Activated T-helper 1 cell treated with anti-CD3 and anti-CD28 coated beads, Interleukin-2, amount 50 U/mL, for 16 hours (primary cell): ENCODE results near the gene MAPK6.
"Not testable (repeated sequence)": the region's sequence is repeated elsewhere in the genome, so short reads cannot be mapped to it uniquely, and the experiment has no call there.

ENCODE experiments used
- DNase-seq, 2 donors: peaks; one replicate each; pipeline ENCODE4 v3.0.0-alpha.2; 2020; ENCODE audit warnings: low read depth in 1 of 2, low spot score in 1 of 2

MAPK6 gene

DNA sequence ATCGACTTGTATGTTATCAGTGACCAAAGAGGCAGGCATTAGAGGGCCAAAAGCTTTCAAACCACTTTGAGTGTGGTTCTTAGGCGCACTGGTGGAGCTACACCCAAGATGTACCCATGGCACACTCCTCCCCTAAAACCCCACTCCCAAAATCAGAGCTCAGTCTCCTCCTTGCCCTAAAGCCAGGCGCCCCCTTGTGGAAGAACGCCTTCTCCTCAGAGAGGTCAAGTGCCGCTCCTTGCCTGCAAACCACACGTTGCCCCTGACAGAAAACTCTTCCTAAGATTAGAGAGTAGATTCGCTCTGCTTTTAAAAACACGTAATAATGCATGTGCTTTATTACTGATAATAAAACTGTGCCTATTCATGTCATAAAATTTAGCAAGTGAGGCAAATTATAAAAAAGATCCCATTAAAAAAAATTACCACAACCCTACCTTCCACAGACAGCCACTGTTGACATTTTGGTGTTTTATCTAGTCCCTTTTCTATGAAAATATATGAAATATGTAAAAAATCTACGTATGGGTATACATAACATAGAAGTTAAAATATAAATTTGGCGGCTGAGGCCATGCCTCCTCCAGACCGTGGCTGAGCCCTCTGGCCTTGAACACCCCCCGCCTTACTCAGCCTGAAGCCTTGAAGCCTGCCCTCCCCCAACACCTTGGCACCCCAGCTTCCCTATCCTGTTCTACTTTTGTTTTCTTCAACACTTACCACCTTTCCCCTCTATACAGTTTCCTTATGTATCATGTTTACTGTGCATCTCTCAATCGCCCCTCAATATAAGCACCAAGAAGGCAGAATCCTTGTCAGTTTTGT lies 60.1 kb downstream of the MAPK6 start:
- DNase-seq = peak; percentile 68 to 72

DNA sequence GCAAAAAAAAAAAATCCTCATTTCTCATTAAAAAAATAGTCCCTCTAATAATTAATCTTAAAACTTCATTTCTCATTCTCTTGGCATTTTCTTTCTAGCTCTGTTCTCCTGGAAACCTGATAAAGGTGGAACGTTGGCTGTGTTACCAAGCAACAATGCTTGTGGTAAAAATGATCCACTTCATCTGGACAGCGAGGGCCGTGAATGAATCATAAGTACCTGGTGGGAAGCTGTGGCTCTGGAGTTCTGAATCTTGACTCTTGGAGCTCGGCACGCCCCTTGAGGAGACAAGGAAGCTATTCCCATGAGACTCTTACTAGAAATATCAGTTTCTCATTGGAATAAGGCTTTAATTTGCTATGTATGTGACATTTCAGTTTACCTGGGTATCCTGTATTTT lies 61.0 kb downstream of the MAPK6 start:
- no peak for DNase-seq

DNA sequence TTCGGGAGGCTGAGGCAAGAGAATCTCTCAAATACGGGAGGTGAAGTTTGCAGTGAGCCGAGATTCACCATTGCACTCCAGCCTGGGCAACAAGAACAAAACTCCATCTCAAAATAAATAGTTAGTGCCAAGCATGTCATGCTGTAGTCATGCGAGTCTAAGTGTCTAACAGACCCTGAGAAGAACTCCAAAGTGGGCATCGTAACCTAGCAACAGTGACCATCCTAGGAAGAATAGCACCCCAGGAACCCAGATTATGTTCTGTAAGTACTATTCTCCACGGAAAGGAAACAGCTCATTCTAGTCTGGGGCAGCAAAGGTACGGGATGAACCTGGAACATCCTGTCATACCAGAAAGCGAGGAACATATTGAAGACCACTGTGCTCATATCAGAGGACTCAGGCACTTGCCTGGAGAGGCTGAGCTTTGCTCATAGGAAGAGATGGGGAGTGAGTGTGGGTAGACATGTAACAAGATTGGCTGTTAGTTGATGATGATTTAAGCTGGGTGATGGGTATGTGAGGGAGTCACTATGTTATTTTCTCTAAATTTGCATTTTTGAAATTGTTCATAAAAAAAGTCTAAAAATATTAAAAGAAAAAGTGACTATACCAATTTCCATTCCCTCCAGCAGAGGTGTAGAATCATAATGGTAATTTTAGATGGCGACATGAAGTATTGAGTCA lies 61.8 kb downstream of the MAPK6 start:
- DNase-seq = no peak

DNA sequence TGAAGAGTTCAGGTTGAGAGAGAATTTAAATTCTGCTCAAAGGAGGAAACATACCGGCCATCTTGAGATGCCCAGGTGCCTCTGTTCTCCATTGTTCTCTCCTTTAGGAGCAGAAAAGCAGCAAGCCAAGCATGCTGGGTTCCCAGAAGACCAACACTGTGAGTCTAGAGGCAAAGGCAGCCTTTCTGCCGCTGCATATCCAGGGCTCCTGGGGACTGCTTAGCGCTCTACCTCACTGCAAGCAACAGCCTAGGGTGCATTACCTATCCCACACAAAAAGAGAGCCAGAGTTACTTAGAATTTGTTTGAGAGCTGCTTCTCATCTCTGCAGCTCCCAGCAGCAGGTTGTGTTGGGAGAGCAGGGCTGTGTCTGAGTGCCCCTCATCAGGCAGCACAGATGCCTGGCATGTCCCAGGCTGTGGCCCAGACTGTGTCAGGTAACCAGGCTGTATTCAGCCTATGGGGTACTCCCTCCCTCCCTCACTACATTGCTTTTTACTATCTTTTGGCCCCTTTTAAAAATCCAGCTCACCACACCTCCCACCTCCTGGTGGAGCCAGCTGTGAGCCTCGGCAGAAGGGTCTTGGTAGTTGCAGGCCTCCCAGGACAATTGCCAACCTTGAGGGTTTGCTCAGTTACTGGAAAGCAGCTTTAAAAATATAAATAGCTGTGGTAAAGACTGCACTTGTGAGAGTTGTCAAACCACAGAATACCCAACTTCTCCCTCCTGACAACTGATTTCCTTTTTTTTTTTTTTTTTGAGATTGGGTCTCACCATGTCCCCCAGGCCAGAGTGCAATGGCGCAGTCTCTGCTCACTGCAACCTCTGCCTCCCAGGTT lies 63.4 kb downstream of the MAPK6 start:
- no peak for DNase-seq

DNA sequence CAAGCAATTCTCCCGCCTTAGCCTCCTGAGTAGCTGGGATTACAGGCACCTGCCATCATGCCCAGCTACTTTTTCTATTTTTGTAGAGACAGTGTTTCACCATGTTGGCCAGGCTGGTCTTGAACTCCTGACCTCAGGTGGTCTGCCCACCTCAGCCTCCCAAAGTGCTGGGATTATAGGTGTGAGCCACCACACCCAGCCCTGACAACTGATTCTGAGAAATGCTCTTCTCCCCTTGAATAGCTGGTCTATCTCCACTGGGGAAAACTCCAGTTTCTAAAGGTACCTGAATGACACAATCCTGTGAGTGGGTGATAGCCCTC lies 64.0 kb downstream of the MAPK6 start:
- DNase-seq = not testable (repeated sequence)

DNA sequence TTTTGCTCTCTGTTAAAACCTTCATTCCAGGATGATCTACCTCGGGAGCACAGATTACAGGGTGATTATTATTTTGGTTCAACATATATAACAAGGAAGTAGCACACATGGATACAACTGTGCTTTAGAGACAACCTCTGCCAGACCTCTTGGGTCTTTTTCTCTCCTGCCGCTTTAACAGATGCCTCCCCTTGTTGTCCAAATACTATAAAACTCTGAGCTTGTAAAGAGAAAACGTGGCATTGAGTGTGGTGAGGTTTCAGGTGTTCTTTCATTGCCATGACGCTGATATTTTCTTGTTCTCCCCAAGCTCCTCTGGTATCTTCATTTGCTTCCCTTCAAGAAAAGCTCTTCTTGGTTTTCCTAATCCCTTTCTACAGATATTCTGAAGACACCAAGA lies 64.6 kb downstream of the MAPK6 start:
- no peak for DNase-seq

DNA sequence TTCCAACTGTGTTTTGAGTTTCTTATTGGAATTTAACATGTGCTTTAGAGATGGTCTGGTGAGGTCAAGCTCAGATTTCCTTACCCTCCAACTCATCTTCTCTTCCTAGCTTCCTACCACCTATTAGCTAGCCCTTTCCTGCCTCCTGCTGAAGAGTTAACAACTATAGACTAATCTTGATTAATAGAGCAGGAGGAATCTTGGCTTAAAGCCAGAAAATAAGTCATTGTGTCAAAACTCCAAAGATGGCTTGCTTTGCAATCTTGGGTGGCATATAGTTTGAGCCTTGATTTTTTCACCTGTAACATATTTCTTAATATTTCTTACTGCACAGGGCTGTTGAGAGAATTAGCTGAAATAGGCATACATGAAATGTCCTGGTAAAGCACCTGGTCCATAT lies 66.3 kb downstream of the MAPK6 start:
- no peak for DNase-seq

DNA sequence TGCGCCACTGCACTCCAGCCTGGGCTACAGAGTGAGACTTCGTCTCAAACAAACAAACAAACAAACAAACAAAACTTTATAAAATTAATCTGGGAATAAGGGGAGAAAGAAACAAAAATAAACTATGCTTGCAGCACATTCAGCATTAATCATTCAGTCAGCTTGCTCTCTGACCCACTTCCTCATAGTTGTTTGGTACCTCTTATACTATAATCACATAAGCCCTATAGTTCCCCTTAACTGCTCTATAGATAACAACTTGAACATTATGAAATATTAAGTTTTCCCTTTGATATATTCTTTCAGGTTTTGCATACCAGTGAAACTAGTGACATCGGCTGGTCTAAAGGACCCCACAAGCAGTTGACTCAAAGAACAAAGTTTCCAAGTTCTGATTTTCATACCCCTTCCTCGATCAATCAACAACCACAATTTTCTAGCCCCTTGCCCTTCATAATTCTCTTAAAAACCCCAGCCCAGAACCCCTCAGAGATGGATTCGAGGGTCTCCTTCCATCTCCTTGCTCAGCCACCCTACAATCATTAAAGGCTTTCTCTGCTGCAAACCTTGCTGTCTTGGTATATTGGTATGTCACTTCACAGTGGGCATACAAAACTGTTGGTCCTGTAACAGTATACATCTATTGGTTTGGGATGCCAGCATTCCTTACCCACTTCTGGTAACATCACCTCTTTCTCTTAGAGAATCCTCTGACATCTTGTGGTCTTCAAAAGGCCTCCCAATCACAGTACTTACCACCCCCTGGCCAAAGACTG lies 67.2 kb downstream of the MAPK6 start:
- DNase-seq = no peak

DNA sequence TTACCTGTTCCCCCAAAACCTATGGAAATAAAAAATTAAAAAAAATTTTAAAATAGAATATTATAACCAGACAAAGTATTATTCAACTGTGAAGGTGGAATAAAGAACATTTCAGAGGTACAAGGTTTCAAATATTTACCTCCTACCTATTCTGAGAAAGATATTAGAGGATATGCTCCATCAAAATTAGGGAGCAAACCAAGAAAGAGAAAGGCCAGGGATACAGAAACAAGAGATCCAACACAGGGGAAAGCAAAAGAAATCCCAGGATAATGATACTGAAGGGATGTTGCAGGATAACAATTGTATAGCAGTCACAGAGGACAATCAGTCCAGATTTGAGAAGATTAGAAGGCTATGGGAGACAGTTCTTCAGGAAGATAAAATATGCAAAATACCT lies 71.2 kb downstream of the MAPK6 start:
- DNase-seq = no peak

DNA sequence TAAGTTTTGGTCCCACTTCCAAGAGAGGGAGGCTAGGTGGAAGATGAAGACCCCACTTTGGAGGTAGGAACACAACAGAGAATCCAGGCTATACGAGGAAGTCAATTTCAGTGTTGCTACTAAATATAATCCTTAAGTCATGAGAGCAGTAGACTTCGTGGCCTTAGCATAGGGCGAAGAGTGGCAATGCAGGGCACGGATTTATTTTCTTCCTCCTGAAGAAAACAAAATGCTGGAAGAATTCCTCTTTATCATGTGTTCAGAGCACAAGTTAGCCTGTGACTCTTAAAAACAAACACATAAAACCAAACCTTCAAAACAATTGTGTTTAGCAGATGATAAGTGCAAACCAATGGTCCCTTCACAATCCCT lies 74.1 kb downstream of the MAPK6 start:
- DNase-seq = no peak

DNA sequence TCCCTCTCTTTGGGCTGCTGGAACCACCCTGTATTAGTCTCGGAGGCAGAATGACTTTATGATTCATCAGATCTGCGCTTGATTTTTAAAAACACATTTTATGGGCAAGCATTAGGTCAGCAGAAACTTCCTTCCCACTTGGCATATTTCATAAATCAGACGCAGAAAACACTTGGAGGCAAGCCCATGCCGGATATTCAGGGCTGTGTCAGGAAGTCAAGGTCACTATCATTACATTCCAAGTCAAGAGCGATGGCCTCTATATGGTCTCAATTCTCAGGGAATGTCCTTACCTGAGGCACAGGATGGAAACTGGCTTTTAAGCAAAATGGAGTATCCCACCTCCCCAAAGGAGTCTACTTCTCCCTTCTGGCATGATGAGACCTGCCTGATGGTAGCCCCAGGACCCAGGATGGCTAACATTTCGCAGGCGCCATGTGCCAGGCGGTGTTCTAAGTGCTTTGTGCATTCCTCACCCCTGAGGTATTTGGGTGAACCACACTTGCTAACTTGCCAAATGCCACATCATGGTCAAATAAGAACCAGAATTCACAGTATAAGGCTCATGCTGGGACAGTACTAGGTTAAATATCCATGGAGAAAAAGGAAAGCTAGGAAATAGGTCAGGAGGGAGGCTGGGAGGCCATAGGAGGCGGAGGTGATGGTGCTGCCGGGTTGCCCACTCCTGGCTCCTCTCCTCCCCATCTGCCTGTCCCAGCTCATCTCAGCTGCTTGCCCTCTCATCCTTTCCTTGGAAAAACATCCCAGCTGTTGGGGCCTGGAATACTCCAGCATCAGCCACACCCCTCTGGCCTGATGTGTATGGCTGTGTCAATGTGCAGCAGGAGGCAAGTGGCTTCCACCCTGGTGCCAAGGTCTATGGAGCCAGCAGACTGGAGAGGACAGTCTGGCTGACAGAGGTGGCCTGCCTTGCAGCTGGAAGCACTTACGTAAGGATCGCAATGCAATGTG lies 74.8 kb downstream of the MAPK6 start:
- DNase-seq = no peak

DNA sequence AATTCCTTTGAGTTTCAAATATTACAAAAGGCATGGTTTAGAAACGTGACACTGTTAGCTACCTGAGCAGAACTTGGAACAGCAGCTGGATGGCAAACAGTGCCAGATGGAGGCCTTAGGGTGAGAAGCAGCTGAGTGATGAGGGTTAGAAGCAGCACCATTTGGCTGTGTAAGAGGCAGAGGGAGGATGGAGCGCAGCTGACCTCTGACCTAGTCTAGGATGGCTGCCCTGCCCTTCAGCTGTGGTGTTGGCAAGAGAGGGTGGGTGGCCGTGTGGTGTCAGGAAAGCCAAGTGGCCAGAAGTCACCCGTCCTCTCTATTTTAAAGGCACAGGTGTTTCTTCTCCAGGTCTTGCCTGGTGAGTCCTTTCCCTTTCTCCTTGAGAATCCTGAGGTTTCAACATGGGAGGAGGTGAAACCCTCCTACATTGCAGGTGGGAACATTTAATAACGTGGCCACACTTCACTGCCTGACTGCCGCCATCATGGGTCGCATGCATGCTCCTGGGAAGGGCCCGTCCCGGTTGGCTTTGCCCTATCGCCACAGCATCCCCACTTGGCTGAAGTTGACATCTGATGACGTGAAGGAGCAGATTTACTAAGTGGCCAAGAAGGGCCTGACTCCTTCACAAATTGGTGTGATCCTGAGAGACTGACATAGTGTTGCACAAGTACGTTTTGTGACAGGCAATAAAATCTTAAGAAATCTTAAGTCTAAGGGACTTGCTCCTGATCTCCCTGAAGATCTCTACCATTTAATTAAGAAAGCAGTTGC lies 76.0 kb downstream of the MAPK6 start:
- DNase-seq = no peak

DNA sequence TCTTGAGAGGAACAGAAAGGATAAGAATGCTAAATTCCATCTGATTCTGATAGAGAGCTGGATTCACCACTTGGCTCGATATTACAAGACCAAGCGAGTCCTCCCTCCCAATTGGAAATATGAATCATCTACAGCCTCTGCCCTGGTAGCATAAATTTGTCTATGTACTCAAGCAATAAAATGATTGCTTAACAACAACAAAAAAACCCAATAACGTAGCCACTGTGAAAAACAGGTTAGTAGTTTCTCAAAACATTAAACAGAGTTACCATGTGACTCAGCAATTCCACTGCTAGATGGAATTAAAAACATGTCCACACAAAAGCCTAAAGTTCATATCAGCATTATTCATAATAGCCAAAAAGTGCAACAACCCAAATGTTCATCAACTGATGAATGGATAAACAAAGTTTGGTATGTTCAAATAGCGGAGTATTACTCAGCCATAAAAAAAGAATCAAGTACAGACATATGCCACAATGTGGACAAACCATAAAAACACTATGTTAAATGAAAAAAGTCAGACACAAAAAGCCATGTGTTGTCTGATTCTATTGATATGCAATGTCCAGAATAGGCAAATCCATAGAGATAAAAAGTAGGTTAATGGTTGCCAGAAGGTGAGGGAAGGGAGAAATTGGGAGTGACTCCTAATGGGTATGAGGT lies 76.7 kb downstream of the MAPK6 start:
- DNase-seq = no peak

DNA sequence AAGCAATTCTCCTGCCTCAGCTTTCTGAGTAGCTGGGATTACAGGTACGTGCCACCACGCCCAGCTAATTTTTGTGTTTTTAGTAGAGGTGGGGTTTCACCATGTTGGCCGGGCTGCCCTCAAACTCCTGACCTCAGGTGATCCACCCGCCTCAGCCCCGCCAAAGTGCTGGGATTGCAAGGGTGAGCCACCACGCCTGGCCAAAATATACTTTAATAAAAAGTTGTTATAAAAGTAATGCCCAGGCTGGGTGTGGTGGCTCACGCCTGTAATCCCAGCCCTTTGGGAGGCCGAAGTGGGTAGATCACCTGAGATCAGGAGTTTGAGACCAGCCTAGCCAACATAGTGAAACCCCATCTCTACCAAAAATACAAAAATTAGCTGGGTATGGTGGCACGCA lies 77.5 kb downstream of the MAPK6 start:
- not testable (repeated sequence) for DNase-seq

DNA sequence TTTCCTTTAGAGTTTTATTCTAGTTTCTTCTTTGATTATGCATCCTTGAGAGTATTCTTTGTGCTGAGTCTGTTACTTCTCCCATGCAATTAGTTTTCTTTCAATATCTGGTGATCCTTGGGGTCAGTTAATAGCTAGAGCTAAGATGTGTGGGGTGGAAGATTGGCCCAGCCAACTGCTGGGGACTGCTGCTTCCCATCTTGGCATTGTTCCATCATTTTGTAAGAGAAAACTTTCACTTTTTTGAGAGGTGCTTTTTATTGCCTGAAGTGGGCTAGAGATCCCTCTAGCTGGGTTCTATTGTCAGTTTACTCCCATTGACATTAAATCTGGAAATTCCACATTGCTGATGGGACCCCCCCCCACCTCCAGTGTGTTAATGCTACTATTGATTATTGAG lies 78.2 kb downstream of the MAPK6 start:
- no peak for DNase-seq

DNA sequence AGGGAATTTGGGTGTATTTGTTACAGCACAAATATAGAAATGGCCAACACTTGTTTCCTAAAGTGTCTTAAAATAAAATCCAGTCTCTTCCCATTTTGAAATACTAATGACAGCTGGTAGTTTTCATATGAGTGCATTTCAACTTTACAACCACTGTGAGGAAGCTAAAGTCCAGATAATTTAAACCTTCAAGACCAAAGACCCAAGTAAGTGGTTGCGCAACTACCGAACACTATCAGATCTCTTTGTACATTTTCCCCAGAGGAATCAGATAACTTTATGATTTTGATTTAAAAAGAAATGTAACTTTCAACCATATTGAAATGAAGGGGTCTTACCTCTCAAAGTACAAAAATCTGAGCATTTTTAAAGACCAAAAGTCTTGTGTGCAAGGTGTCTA lies 79.3 kb downstream of the MAPK6 start:
- DNase-seq = no peak

DNA sequence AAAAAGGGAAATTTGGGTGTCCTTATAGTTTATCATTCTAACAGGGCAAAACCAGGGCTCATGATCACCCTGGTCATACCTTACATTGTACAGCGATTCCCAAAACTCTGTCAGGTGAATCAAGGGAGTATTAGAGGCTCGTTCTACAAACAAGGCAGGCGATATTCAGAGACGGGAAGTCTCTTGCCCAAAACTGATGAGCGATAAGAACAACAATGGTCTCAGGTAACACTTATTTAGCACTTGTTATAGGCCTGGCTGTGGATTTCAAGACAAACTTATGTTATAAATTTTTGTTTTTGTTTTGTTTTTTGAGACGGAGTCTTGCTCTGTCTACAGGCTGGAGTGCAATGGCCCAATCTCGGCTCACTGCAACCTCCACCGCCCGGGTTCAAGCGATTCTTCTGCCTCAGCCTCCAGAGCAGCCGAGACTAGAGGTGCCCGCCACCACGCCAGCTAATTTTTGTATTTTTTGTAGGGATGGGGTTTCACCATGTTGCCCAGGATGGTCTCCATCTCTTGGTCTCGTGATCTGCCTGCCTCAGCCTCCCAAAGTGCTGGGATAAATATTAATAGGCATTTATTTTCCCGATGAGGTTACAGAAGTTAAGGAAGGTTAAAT lies 80.7 kb downstream of the MAPK6 start:
- DNase-seq = no peak

DNA sequence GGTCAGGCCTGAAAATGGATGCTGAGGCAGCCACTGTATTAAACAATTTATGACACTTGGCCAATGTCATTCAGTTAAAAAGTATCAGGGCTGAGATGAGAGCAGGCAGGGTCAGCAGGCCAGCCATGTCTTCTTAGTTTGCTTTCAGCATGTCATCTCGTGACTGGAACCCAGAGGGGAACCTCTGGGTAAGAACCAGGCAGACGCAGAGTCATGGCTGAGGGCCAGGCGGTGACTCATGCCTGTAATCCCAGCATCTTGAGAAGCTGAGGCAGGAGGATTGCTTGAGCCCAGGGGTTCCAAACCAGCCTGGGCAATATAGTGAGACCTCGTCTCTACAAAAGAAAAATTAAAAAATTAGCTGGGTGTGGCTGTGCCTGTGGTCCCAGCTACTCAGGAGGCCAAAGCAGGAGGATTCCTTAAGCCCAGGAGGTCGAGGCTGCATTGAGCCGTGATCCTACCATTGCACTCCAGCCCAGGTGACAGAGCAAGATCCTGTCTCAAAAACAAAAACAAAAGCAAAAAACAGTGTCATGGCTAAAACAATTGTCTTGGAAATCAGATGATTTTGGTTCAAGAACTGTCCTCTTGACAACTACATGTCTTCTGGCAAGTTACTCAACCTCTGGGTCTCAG lies 81.9 kb downstream of the MAPK6 start:
- no peak for DNase-seq
